Stimulated activated CD8-positive, alpha-beta memory T cell treated with anti-CD3 and anti-CD28 coated beads, Interleukin-12 subunit alpha, Interleukin-12 subunit beta, amount 100 ng/mL, for 4 hours (primary cell): ENCODE data around the gene POT1.
"Not testable (repeated sequence)": the region's sequence is repeated elsewhere in the genome, so short reads cannot be mapped to it uniquely, and the experiment has no call there.

ENCODE experiments used
- DNase-seq: peaks from one replicate; pipeline ENCODE4 v3.0.0-alpha.2; 2020; ENCODE audit warnings: low read depth

The POT1 gene

GRCh38 chr7:124929467-124930172 is at the start of gene POT1:
Gene POT1, minus strand, starts transcription at chr7:124929825. Its CDS starts 32,652 bp downstream, at chr7:124897173.
- DNase-seq: peak; percentile 95

GRCh38 chr7:124975131-124975530 is 45.5 kb upstream of the POT1 start:
- not testable (repeated sequence) for DNase-seq

DNA sequence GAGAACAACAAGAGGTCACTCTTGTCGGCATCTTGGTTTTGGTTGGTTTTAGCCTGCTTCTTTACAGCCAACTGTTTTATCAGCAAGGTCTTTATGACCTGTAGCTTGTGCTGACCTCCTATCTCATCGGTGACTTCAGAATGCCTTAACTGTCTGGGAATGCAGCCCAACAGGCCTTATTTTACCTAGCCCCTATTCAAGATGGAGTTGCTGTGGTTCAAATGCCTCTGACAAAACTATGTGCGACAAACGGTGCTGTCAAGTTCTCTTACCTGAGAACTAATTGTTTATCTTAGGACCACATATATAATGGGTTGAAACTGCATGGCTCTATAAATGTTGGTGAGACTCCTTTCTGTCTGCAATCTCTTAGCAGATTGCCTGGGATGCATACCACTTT is 35.9 kb upstream of the POT1 start:
- DNase-seq: no peak

- no peak for DNase-seq
These were observed 30.1 kb upstream of the POT1 start for GRCh38 chr7:124959676-124960075.

- DNase-seq: not testable (repeated sequence)
These were observed 28.3 kb upstream of the POT1 start for GRCh38 chr7:124957952-124958351.

- DNase-seq: no peak
These were observed 26.5 kb upstream of the POT1 start for GRCh38 chr7:124956160-124956559.

GRCh38 chr7:124954790-124955189 is 25.2 kb upstream of the POT1 start:
- no peak for DNase-seq

GRCh38 chr7:124945680-124946079 is 16.1 kb upstream of the POT1 start:
- DNase-seq: no peak

DNA sequence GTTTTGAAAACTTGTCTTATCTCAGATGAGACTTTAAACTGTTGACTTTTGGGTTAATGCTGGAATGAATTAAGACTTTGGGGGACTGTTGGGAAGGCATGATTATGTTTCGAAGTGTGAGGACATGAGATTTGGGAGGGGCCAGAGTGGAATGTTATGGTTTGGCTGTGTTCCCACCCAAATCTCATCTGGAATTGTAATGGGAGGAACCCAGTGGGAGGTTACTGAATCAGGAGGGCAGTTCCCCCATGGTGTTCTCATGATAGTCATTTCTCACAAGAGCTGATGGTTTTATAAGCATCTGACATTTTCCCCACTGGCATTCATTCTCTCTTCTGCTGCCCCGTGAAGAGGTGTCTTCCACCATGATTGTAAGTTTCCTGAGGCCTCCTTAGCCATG is 13.8 kb upstream of the POT1 start:
- DNase-seq: no peak

DNA sequence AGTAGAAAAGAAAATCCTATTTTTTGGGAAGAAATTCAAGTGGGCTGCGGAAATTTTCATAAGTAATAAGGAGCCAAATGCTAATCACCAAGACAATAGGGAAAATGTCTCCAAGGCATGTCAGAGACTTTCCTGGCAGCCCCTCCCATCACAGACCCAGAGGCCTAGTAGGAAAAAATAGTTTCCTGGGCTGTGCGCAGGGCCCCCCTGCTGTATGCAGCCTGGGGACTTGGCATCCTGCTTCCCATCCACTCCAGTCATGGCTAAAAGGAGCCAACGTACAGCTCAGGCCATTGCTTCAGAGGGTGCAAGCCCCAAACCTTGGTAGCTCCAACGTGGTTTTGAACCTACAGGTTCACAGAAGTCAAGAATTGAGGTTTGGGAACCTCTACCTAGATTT is 12.8 kb upstream of the POT1 start:
- DNase-seq: no peak

- DNase-seq: no peak
These were observed 10.7 kb upstream of the POT1 start for GRCh38 chr7:124940306-124940705.

- DNase-seq: no peak
These were observed 8.5 kb upstream of the POT1 start for GRCh38 chr7:124938128-124938527.

GRCh38 chr7:124937076-124937475 is 7.5 kb upstream of the POT1 start:
- no peak for DNase-seq

GRCh38 chr7:124934841-124935240 is 5.2 kb upstream of the POT1 start:
- DNase-seq: no peak

- no peak for DNase-seq
These were observed 1.3 kb upstream of the POT1 start for GRCh38 chr7:124930655-124931597.

DNA sequence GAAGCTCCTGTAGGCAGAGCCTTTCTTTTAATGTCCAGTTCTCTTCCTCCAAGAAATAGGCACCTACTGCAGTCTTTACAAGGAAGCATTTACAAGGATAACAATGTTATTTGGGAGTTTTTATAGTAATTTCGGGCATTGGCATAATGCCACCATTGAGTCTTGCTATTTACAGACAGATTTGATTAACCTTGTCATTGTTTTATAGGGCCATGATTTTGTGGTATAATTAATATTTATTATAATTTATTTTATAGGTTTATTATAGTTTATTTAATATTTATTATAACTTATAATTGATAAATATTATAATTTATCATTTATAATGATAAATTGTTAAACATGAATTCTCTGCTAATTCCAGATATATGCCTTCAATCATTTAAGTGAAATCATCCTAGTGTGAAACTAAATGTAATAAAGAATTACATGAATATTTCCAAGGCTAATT is 573 bp upstream of the POT1 start:
- DNase-seq: no peak

GRCh38 chr7:124924906-124925305 is 4.7 kb downstream of the POT1 start:
- no peak for DNase-seq

GRCh38 chr7:124922200-124922599 is 7.4 kb downstream of the POT1 start:
- no peak for DNase-seq

DNA sequence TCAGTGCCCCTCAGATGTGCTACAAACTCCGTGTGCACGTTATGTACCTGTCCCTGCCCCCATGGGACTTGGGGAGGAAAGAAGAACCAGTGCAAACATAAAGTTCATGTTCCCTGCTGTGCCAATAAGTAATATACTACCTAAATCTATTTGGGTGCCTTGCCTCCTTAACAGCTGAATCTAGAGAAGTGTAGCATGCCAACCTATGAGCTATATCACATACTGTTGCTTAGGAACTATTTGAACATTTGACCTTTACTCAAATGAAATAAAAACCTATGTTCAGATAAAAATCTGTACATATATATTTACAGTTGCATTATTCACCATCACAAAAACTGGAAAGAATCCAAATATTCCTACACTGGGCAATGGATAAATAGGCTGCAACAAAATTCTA is 9.8 kb downstream of the POT1 start:
- no peak for DNase-seq

- no peak for DNase-seq
These were observed 11.0 kb downstream of the POT1 start for GRCh38 chr7:124918662-124919061.

DNA sequence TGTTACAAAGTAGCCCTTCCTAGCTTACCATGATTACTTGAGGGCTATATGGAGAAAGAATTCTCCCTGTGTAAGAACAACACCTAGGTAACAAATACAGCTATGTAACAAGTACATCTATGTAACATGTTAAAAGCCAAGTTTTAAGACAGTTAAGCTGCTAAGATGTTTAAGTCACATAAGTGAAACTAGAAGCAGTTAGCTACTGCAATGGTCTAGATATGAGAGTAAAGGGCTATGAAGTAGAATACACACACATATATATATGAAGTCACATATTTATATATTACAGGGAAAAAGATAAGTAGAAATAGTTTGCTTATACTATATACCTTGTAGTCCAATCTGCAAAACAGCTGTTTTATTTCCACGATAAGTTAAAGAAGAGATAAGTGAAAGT is 14.4 kb downstream of the POT1 start:
- DNase-seq: no peak

- DNase-seq: no peak
These were observed 15.3 kb downstream of the POT1 start for GRCh38 chr7:124914298-124914697.

GRCh38 chr7:124912972-124913371 is 16.7 kb downstream of the POT1 start:
- DNase-seq: no peak
